HEK293 (cell line): Measurements from ENCODE around the gene TOR4A.

ENCODE experiments used
- GFI1B ChIP-seq: fragments of 450-650 bp; formaldehyde crosslinking; IDR thresholded peaks from 2 replicates; pipeline ENCODE4 v1.5.1; 2016; ENCODE audit warnings: missing biosample characterization, missing genetic modification characterization
- GLI2 ChIP-seq: fragments of 450-650 bp; formaldehyde crosslinking; IDR thresholded peaks from 2 replicates; pipeline ENCODE4; 2017; ENCODE audit warnings: missing biosample characterization, missing genetic modification characterization, low read depth, borderline replicate concordance
- IKZF3 ChIP-seq: fragments of 450-650 bp; IDR thresholded peaks from 2 replicates; pipeline ENCODE4 v1.5.0; 2018; ENCODE audit warnings: missing biosample characterization, mild to moderate bottlenecking, missing genetic modification characterization, moderate library complexity
- KLF9 ChIP-seq: fragments of 450-650 bp; formaldehyde crosslinking; IDR thresholded peaks from 2 replicates; pipeline ENCODE4 v1.5.1; 2016; ENCODE audit warnings: missing biosample characterization, missing genetic modification characterization, low read depth
- MYNN ChIP-seq: fragments of 450-650 bp; formaldehyde crosslinking; IDR thresholded peaks from 2 replicates; pipeline ENCODE4 v1.5.1; 2016; ENCODE audit warnings: missing biosample characterization, missing genetic modification characterization, borderline replicate concordance
- MZF1 ChIP-seq: fragments of 450-650 bp; formaldehyde crosslinking; IDR thresholded peaks from 2 replicates; pipeline ENCODE4 v1.5.1; 2017; ENCODE audit warnings: missing biosample characterization, missing genetic modification characterization, borderline replicate concordance
- SCRT2 ChIP-seq: fragments of 450-650 bp; formaldehyde crosslinking; IDR thresholded peaks from 2 replicates; pipeline ENCODE4 v1.5.1; 2016; ENCODE audit warnings: missing biosample characterization, missing genetic modification characterization
- ZBTB26 ChIP-seq: fragments of 450-650 bp; formaldehyde crosslinking; optimal IDR thresholded peaks from 2 replicates; pipeline ENCODE3; 2016; ENCODE audit warnings: missing biosample characterization, mild to moderate bottlenecking, missing genetic modification characterization
- ZNF132 ChIP-seq: fragments of 450-650 bp; formaldehyde crosslinking; IDR thresholded peaks from 2 replicates; pipeline ENCODE4 v1.5.1; 2017; ENCODE audit warnings: missing biosample characterization, missing genetic modification characterization, borderline replicate concordance
- ZNF140 ChIP-seq: fragments of 450-650 bp; formaldehyde crosslinking; IDR thresholded peaks from 2 replicates; pipeline ENCODE4 v1.5.1; 2016; ENCODE audit warnings: missing biosample characterization, missing genetic modification characterization
- ZNF221 ChIP-seq: fragments of 450-650 bp; formaldehyde crosslinking; IDR thresholded peaks from 2 replicates; pipeline ENCODE4 v1.5.1; 2017; ENCODE audit warnings: missing biosample characterization, missing genetic modification characterization, borderline replicate concordance
- ZNF280D ChIP-seq: fragments of 450-650 bp; formaldehyde crosslinking; IDR thresholded peaks from 2 replicates; pipeline ENCODE4 v1.5.1; 2016; ENCODE audit warnings: missing biosample characterization, missing genetic modification characterization
- ZNF426 ChIP-seq: fragments of 450-650 bp; formaldehyde crosslinking; IDR thresholded peaks from 2 replicates; pipeline ENCODE4 v1.5.1; 2017; ENCODE audit warnings: missing biosample characterization, missing genetic modification characterization, mild to moderate bottlenecking, inconsistent platforms, moderate library complexity
- ZNF558 ChIP-seq: fragments of 450-650 bp; formaldehyde crosslinking; IDR thresholded peaks from 2 replicates; pipeline ENCODE4 v1.5.1; 2016; ENCODE audit warnings: missing biosample characterization, missing genetic modification characterization
- ZNF585B ChIP-seq: fragments of 450-650 bp; formaldehyde crosslinking; IDR thresholded peaks from 2 replicates; pipeline ENCODE4 v1.5.1; 2016; ENCODE audit warnings: missing biosample characterization, missing genetic modification characterization
- ZNF776 ChIP-seq: fragments of 450-650 bp; formaldehyde crosslinking; IDR thresholded peaks from 2 replicates; pipeline ENCODE4 v1.5.0; 2017; ENCODE audit warnings: missing biosample characterization, missing genetic modification characterization, borderline replicate concordance
- TF ChIP-seq, protein P1 (sequence below): fragments of 450-650 bp; formaldehyde crosslinking; conservative IDR thresholded peaks from 2 replicates; pipeline ENCODE4 v1.5.1; 2016; ENCODE audit warnings: low read depth, missing biosample characterization, missing genetic modification characterization
- TF ChIP-seq, protein P2 (sequence below): fragments of 450-650 bp; formaldehyde crosslinking; IDR thresholded peaks from 2 replicates; pipeline ENCODE4 v1.5.1; 2016; ENCODE audit warnings: missing biosample characterization, missing genetic modification characterization
- TF ChIP-seq, protein P3 (sequence below): fragments of 450-650 bp; formaldehyde crosslinking; IDR thresholded peaks from 2 replicates; pipeline ENCODE4 v1.5.1; 2016; ENCODE audit warnings: missing biosample characterization, missing genetic modification characterization
- TF ChIP-seq, protein P4 (sequence below): fragments of 450-650 bp; formaldehyde crosslinking; IDR thresholded peaks from 2 replicates; pipeline ENCODE4 v1.5.1; 2017; ENCODE audit warnings: missing biosample characterization, missing genetic modification characterization
- TF ChIP-seq, protein P5 (sequence below): fragments of 450-650 bp; formaldehyde crosslinking; IDR thresholded peaks from 2 replicates; pipeline ENCODE4 v1.5.1; 2016; ENCODE audit warnings: missing biosample characterization, missing genetic modification characterization

TOR4A gene

DNA sequence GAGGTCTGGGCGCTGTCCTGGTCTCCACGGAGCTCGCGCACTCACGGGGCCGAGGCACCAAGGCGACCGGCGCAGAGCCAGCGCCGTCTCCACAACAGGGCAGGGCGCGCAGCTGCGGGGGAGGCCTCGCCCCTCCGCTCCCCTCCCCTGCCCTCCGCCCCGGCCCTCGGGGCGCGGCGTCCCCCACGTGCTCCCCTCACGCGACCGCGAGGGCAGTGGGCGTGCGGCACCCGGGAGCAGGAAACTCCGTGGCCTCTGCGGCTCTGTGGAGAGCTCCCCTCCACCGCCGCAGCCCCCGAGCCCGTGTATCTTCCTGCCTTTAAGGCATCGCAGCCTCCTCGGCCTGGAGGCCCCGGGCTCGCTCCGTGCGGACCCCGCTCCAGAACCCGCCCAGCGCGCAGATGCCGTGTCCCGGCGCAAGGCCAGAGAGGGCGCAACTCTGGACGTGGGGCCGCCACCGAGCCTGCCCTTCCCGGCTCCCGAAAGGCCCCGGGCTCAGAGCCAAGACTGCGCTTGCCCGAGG, 37.1 kb upstream of the TOR4A start (continued):
- TF ChIP-seq ZNF280D (tag by site-specific recombination), result no peak
- peak; percentile 83 for TF ChIP-seq KLF9 (tag by site-specific recombination)
- TF ChIP-seq ZNF221 (tag by site-specific recombination), result no peak
- TF ChIP-seq, protein P1, sequence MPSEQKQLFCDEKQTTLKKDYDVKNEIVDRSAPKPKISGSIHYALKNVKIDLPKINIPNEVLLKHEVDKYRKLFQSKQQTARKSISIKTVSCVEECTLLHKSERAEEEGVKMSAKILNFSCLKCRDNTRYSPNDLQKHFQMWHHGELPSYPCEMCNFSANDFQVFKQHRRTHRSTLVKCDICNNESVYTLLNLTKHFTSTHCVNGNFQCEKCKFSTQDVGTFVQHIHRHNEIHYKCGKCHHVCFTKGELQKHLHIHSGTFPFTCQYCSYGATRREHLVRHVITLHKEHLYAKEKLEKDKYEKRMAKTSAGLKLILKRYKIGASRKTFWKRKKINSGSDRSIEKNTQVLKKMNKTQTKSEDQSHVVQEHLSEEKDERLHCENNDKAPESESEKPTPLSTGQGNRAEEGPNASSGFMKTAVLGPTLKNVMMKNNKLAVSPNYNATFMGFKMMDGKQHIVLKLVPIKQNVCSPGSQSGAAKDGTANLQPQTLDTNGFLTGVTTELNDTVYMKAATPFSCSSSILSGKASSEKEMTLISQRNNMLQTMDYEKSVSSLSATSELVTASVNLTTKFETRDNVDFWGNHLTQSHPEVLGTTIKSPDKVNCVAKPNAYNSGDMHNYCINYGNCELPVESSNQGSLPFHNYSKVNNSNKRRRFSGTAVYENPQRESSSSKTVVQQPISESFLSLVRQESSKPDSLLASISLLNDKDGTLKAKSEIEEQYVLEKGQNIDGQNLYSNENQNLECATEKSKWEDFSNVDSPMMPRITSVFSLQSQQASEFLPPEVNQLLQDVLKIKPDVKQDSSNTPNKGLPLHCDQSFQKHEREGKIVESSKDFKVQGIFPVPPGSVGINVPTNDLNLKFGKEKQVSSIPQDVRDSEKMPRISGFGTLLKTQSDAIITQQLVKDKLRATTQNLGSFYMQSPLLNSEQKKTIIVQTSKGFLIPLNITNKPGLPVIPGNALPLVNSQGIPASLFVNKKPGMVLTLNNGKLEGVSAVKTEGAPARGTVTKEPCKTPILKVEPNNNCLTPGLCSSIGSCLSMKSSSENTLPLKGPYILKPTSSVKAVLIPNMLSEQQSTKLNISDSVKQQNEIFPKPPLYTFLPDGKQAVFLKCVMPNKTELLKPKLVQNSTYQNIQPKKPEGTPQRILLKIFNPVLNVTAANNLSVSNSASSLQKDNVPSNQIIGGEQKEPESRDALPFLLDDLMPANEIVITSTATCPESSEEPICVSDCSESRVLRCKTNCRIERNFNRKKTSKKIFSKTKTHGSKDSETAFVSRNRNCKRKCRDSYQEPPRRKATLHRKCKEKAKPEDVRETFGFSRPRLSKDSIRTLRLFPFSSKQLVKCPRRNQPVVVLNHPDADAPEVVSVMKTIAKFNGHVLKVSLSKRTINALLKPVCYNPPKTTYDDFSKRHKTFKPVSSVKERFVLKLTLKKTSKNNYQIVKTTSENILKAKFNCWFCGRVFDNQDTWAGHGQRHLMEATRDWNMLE (tag by site-specific recombination), result no peak
- 0 out of 2 replicates have a peak, but pooled peaks have one; percentile 35 for TF ChIP-seq SCRT2
- no peak for TF ChIP-seq ZNF558 (tag by site-specific recombination)
- TF ChIP-seq, protein P2, sequence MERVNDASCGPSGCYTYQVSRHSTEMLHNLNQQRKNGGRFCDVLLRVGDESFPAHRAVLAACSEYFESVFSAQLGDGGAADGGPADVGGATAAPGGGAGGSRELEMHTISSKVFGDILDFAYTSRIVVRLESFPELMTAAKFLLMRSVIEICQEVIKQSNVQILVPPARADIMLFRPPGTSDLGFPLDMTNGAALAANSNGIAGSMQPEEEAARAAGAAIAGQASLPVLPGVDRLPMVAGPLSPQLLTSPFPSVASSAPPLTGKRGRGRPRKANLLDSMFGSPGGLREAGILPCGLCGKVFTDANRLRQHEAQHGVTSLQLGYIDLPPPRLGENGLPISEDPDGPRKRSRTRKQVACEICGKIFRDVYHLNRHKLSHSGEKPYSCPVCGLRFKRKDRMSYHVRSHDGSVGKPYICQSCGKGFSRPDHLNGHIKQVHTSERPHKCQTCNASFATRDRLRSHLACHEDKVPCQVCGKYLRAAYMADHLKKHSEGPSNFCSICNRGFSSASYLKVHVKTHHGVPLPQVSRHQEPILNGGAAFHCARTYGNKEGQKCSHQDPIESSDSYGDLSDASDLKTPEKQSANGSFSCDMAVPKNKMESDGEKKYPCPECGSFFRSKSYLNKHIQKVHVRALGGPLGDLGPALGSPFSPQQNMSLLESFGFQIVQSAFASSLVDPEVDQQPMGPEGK (tag by site-specific recombination), result peak; percentile 97
- no peak for TF ChIP-seq ZNF132 (tag by site-specific recombination)
- no peak for TF ChIP-seq ZNF585B (tag by site-specific recombination)
- TF ChIP-seq MYNN (tag by site-specific recombination), result no peak; the same call in 1 of the 2 replicates
- TF ChIP-seq ZNF140 (tag by site-specific recombination), result no peak
- peak; percentile 64; the same call in 1 of the 2 replicates for TF ChIP-seq MZF1 (tag by site-specific recombination)
- TF ChIP-seq IKZF3 (tag by site-specific recombination), result peak; percentile 84
- TF ChIP-seq, protein P3, sequence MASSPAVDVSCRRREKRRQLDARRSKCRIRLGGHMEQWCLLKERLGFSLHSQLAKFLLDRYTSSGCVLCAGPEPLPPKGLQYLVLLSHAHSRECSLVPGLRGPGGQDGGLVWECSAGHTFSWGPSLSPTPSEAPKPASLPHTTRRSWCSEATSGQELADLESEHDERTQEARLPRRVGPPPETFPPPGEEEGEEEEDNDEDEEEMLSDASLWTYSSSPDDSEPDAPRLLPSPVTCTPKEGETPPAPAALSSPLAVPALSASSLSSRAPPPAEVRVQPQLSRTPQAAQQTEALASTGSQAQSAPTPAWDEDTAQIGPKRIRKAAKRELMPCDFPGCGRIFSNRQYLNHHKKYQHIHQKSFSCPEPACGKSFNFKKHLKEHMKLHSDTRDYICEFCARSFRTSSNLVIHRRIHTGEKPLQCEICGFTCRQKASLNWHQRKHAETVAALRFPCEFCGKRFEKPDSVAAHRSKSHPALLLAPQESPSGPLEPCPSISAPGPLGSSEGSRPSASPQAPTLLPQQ (tag by site-specific recombination), result peak; percentile 96
- TF ChIP-seq ZBTB26, result peak; percentile 98
- no peak for TF ChIP-seq GFI1B (tag by site-specific recombination)
- TF ChIP-seq GLI2, result no peak
- TF ChIP-seq, protein P4, sequence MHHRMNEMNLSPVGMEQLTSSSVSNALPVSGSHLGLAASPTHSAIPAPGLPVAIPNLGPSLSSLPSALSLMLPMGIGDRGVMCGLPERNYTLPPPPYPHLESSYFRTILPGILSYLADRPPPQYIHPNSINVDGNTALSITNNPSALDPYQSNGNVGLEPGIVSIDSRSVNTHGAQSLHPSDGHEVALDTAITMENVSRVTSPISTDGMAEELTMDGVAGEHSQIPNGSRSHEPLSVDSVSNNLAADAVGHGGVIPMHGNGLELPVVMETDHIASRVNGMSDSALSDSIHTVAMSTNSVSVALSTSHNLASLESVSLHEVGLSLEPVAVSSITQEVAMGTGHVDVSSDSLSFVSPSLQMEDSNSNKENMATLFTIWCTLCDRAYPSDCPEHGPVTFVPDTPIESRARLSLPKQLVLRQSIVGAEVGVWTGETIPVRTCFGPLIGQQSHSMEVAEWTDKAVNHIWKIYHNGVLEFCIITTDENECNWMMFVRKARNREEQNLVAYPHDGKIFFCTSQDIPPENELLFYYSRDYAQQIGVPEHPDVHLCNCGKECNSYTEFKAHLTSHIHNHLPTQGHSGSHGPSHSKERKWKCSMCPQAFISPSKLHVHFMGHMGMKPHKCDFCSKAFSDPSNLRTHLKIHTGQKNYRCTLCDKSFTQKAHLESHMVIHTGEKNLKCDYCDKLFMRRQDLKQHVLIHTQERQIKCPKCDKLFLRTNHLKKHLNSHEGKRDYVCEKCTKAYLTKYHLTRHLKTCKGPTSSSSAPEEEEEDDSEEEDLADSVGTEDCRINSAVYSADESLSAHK, result peak; percentile 40; the same call in 1 of the 2 replicates
- no peak for TF ChIP-seq ZNF776 (tag by site-specific recombination)
- TF ChIP-seq, protein P5, sequence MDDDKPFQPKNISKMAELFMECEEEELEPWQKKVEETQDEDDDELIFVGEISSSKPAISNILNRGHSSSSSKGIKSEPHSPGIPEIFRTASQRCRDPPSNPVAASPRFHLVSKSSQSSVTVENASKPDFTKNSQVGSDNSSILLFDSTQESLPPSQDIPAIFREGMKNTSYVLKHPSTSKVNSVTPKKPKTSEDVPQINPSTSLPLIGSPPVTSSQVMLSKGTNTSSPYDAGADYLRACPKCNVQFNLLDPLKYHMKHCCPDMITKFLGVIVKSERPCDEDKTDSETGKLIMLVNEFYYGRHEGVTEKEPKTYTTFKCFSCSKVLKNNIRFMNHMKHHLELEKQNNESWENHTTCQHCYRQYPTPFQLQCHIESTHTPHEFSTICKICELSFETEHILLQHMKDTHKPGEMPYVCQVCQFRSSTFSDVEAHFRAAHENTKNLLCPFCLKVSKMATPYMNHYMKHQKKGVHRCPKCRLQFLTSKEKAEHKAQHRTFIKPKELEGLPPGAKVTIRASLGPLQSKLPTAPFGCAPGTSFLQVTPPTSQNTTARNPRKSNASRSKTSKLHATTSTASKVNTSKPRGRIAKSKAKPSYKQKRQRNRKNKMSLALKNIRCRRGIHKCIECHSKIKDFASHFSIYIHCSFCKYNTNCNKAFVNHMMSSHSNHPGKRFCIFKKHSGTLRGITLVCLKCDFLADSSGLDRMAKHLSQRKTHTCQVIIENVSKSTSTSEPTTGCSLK (tag by site-specific recombination), result no peak
- TF ChIP-seq ZNF426, result no peak
